OCI-LY3 (cell line): ENCODE measurements around the gene ESF1.

Source experiments
- H2AFZ ChIP-seq: fragments of 200-600, 300-600 bp; shearing (Covaris generic); 2 replicates; pipeline ENCODE4 v1.6.0; 2014; ENCODE audit warnings: antibody characterized with exemption, low read depth, low read length
- H3K27ac ChIP-seq: fragments of 200-600, 300-600 bp; sonication (generic); 2 replicates; pipeline ENCODE4 v1.5.1; 2014; ENCODE audit warnings: mild to moderate bottlenecking, low read length, moderate library complexity, mixed read lengths
- H3K27me3 ChIP-seq: fragments of 200-600, 300-600 bp; sonication (generic); 2 replicates; pipeline ENCODE4 v1.6.1; 2014; ENCODE audit warnings: low read depth, low read length, mixed read lengths
- H3K36me3 ChIP-seq: fragments of 200-600, 300-600 bp; sonication (generic); replicated peaks from 2 replicates; pipeline ENCODE3; 2014; ENCODE audit warnings: low read depth, low read length, mixed read lengths
- H3K4me1 ChIP-seq: fragments of 300-600, 200-600 bp; sonication (generic); 2 replicates; pipeline ENCODE4 v1.6.1; 2014; ENCODE audit warnings: low read length, mixed read lengths
- H3K4me2 ChIP-seq: fragments of 200-600, 300-600 bp; sonication (generic); 2 replicates; pipeline ENCODE4 v1.6.1; 2014; ENCODE audit warnings: low read length, mixed read lengths
- H3K4me3 ChIP-seq: fragments of 300-600, 200-600 bp; sonication (generic); 2 replicates; pipeline ENCODE4 v1.5.1; 2014; ENCODE audit warnings: antibody characterized with exemption, mild to moderate bottlenecking, low read length, moderate library complexity
- H3K79me2 ChIP-seq: fragments of 300-600, 200-600 bp; shearing (Covaris generic); 2 replicates; pipeline ENCODE4 v1.6.1; 2014; ENCODE audit warnings: mild to moderate bottlenecking, low read length, mixed read lengths
- H3K9ac ChIP-seq: fragments of 300-600, 200-600 bp; shearing (Covaris generic); 2 replicates; pipeline ENCODE4 v1.6.0; 2014; ENCODE audit warnings: mild to moderate bottlenecking, low read length, moderate library complexity
- H3K9me3 ChIP-seq: fragments of 200-600, 300-600 bp; shearing (Covaris generic); 2 replicates; pipeline ENCODE4 v1.6.1; 2014; ENCODE audit warnings: low read length, mixed read lengths; ENCODE audit not compliant: insufficient read depth
- H4K20me1 ChIP-seq: fragments of 200-600, 300-600 bp; sonication (generic); 2 replicates; pipeline ENCODE4 v1.6.1; 2016; ENCODE audit warnings: low read length, mixed read lengths; ENCODE audit not compliant: insufficient read depth
- EZH2phosphoT487 ChIP-seq: fragments of 200-600 bp; shearing (Covaris generic); IDR thresholded peaks from 2 replicates; pipeline ENCODE4 v1.6.1; 2018; ENCODE audit warnings: antibody characterized with exemption, mixed run types, low read depth
- TF ChIP-seq, protein P1 (sequence below): fragments of 200-600, 300-600 bp; sonication (generic); IDR thresholded peaks from 2 replicates; pipeline ENCODE4 v1.5.1; 2014; ENCODE audit warnings: antibody characterized with exemption, low read length, low read depth

ESF1 gene

GRCh38 chr20:13822459-13822858, 37.7 kb upstream of the ESF1 start:
- TF ChIP-seq, protein P1, sequence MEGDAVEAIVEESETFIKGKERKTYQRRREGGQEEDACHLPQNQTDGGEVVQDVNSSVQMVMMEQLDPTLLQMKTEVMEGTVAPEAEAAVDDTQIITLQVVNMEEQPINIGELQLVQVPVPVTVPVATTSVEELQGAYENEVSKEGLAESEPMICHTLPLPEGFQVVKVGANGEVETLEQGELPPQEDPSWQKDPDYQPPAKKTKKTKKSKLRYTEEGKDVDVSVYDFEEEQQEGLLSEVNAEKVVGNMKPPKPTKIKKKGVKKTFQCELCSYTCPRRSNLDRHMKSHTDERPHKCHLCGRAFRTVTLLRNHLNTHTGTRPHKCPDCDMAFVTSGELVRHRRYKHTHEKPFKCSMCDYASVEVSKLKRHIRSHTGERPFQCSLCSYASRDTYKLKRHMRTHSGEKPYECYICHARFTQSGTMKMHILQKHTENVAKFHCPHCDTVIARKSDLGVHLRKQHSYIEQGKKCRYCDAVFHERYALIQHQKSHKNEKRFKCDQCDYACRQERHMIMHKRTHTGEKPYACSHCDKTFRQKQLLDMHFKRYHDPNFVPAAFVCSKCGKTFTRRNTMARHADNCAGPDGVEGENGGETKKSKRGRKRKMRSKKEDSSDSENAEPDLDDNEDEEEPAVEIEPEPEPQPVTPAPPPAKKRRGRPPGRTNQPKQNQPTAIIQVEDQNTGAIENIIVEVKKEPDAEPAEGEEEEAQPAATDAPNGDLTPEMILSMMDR = no peak
- no peak for TF ChIP-seq EZH2phosphoT487
- no peaks in the 10 kb centered on the region for H4K20me1 ChIP-seq
- no peaks in the 10 kb centered on the region for H3K9me3 ChIP-seq

DNA sequence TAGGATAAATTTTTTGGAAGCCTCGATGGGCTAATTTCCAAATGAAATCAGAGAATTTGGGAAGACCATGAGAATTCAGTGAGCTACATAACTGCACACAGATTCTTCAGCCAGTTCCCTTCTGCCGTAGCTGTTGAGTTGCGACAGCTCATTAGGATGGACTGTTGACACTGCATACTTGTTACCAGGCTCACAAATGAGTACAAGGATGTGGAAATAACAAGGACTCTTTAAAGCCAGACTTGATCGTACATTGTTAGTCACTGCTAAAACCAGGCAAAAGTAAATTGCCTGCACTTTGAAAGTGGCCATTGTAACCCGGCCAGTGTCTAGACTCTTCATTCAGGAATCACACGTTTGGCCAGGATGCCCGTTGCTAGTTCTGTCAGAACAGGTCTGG, 37.2 kb upstream of the ESF1 start:
- no peak overlapping the region for H2AFZ ChIP-seq
- H3K36me3 ChIP-seq = peaks cover 18% of the 10 kb centered on the region
- no peak overlapping the region for H3K4me3 ChIP-seq
- H3K4me2 ChIP-seq = no peak overlapping the region
- H3K27me3 ChIP-seq = no peaks in the 10 kb centered on the region
- TF ChIP-seq, protein P1 = no peak
- TF ChIP-seq EZH2phosphoT487 = no peak
- no peak overlapping the region for H3K27ac ChIP-seq
- no peaks in the 10 kb centered on the region for H3K4me1 ChIP-seq
- no peaks in the 10 kb centered on the region for H3K79me2 ChIP-seq
- no peaks in the 10 kb centered on the region for H4K20me1 ChIP-seq
- no peaks in the 10 kb centered on the region for H3K9me3 ChIP-seq
- H3K9ac ChIP-seq = no peak overlapping the region

More at GRCh38 chr20:13822459-13822858, 37.7 kb upstream of the ESF1 start:
- no peaks in the 10 kb centered on the region for H3K4me1 ChIP-seq
- no peak overlapping the region for H2AFZ ChIP-seq
- peaks cover 17% of the 10 kb centered on the region for H3K36me3 ChIP-seq
- no peak overlapping the region for H3K4me3 ChIP-seq
- no peak overlapping the region for H3K4me2 ChIP-seq
- H3K27ac ChIP-seq = no peak overlapping the region
- no peaks in the 10 kb centered on the region for H3K79me2 ChIP-seq
- no peaks in the 10 kb centered on the region for H3K27me3 ChIP-seq
- H3K9ac ChIP-seq = no peak overlapping the region

- Histone ChIP-seq H3K4me3 (no peak overlapping the region), H3K27ac (no peak overlapping the region), H3K79me2 (no peaks in the 10 kb centered on the region), H3K9ac (no peak overlapping the region), H3K4me1 (no peaks in the 10 kb centered on the region), H3K9me3 (no peaks in the 10 kb centered on the region), H3K4me2 (no peak overlapping the region), H2AFZ (no peak overlapping the region), H4K20me1 (no peaks in the 10 kb centered on the region), H3K36me3 (peaks cover 25% of the 10 kb centered on the region), H3K27me3 (no peaks in the 10 kb centered on the region)
- TF ChIP-seq, protein P1 = peak; percentile 56
- no peak for TF ChIP-seq EZH2phosphoT487
These were observed 35.3 kb upstream of the ESF1 start for GRCh38 chr20:13819885-13820645.

- Histone ChIP-seq H3K4me3 (no peak overlapping the region), H4K20me1 (no peaks in the 10 kb centered on the region), H3K36me3 (peaks cover 47% of the 10 kb centered on the region), H3K4me1 (no peaks in the 10 kb centered on the region), H3K27me3 (no peaks in the 10 kb centered on the region), H3K9ac (no peak overlapping the region), H3K9me3 (no peaks in the 10 kb centered on the region), H3K4me2 (no peak overlapping the region), H3K79me2 (no peaks in the 10 kb centered on the region), H2AFZ (no peak overlapping the region), H3K27ac (no peak overlapping the region)
- TF ChIP-seq EZH2phosphoT487 = no peak
- TF ChIP-seq, protein P1 = no peak
These were observed 32.6 kb upstream of the ESF1 start for GRCh38 chr20:13817342-13817741.
